GM12801 (cell line): Measurements from ENCODE around the gene MOCOS.

Experiments
- CTCF ChIP-seq: IDR thresholded peaks from one replicate; pipeline ENCODE4 v1.5.1; 2011; ENCODE audit warnings: control low read depth; ENCODE audit not compliant: insufficient read length; ENCODE audit errors: extremely low read depth

MOCOS gene

GRCh38 chr18:36207303-36207702, 20.0 kb downstream of the MOCOS start:
- no peak for TF ChIP-seq CTCF

- TF ChIP-seq CTCF = no peak
Measured at GRCh38 chr18:36211612-36212065, 24.3 kb downstream of the MOCOS start.

GRCh38 chr18:36212301-36213171, 25.2 kb downstream of the MOCOS start:
- no peak for TF ChIP-seq CTCF

- no peak for TF ChIP-seq CTCF
Measured at GRCh38 chr18:36214811-36215210, 27.5 kb downstream of the MOCOS start.

- no peak for TF ChIP-seq CTCF
Measured at GRCh38 chr18:36215577-36215976, 28.3 kb downstream of the MOCOS start.

- no peak for TF ChIP-seq CTCF
Measured at GRCh38 chr18:36217348-36217747, 30.1 kb downstream of the MOCOS start.

- TF ChIP-seq CTCF = no peak
Measured at GRCh38 chr18:36229188-36229587, 41.9 kb downstream of the MOCOS start.
